Measurements from ENCODE around the gene KIAA1191. TPM values are rescaled to one million over a fixed set of nuclear protein-coding genes. Genes with fewer than 3 reads are reported as not detected.
A peak's percentile ranks its signal among the peaks of the same experiment; 100 is the strongest.

The KIAA1191 gene
- total and polyA plus RNA-seq, 4 donors, result 83.6 to 181 (median 132) TPM

DNA sequence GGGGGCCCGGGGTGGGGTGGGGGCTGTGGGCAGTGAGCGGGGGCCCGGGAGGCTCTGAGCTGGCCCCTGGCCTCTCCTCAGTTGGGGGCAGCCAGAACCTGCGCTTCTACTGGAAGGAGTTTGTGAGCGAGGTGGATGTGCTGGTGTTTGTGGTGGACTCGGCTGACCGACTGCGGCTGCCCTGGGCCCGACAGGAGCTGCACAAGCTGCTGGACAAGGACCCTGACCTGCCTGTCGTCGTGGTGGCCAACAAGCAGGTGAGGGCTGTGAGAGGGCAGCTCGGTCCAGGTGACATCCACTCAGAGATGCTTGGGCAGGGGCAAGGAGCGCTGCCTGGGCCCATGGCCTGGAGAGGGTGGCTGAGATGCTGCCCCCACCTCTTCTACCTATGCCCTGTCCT lies 7.2 kb upstream of the KIAA1191 start:
- Histone ChIP-seq H3K4me1 (ENCODE audit: control insufficient read depth, insufficient read depth, low read length) (peaks cover 13% of the 10 kb centered on the region), H3K36me3 (ENCODE audit: control insufficient read depth, insufficient read depth, low read length) (peaks cover 59% of the 10 kb centered on the region)
- WGBS (ENCODE audit: insufficient coverage), result 98% methylated on average over 7 of the region's 13 CpGs

DNA sequence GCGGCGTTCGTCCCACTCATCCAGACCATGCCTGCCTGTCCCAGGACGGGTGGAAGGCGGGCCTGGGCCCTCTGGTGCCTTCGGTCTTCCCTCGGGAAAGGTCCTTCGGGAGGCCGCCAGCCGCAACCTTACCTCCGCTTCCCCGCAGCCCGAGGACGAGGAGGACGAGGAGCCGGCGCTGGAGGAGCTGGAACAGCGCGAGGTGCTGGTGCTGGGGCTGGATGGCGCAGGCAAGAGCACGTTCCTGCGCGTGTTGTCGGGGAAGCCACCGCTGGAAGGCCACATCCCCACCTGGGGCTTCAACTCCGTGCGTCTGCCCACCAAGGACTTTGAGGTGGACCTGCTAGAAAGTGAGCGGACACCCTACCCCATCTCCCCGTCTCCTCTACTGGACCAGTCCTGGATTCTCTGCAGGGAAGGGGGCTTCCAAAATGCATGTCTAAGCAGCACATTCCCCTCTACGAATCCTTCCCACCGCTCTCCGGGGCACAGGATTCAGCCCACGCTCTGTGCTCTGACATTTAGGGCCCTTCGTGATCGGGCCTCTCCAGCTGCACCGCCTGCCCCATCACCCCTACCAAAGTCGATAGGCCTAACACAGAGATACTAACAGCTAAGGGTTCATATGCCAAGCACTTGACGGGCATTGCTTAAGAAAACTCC lies 4.8 kb upstream of the KIAA1191 start:
- Histone ChIP-seq H3K9me3 (ENCODE audit: control insufficient read depth, insufficient read depth, low read length) (no peaks in the 10 kb centered on the region), H3K36me3 (ENCODE audit: control insufficient read depth, insufficient read depth, low read length) (peaks cover 45% of the 10 kb centered on the region), H3K27ac (ENCODE audit: low read depth, low read length) (no peak overlapping the region), H3K27me3 (ENCODE audit: control insufficient read depth, insufficient read depth, low read length) (no peaks in the 10 kb centered on the region), H3K4me3 (ENCODE audit: low read depth, low read length) (peak overlapping the region; percentile 47), H3K4me1 (ENCODE audit: control insufficient read depth, insufficient read depth, low read length) (peaks cover 13% of the 10 kb centered on the region)
- peak in 1 of 6 donors; percentile 32 for DNase-seq (ENCODE audit: low read depth in 4 of 6, low spot score in 6 of 6)
- 30% methylated on average over 38 of the region's 38 CpGs for WGBS (ENCODE audit: insufficient coverage)

More for the DNA sequence above, 7.2 kb upstream of the KIAA1191 start:
- H3K27me3 ChIP-seq (ENCODE audit: control insufficient read depth, insufficient read depth, low read length), result no peaks in the 10 kb centered on the region
- H3K27ac ChIP-seq (ENCODE audit: low read depth, low read length), result no peak overlapping the region
- H3K9me3 ChIP-seq (ENCODE audit: control insufficient read depth, insufficient read depth, low read length), result no peaks in the 10 kb centered on the region
- no peak for DNase-seq (ENCODE audit: low read depth in 4 of 6, low spot score in 6 of 6)
- H3K4me3 ChIP-seq (ENCODE audit: low read depth, low read length), result no peak overlapping the region

DNA sequence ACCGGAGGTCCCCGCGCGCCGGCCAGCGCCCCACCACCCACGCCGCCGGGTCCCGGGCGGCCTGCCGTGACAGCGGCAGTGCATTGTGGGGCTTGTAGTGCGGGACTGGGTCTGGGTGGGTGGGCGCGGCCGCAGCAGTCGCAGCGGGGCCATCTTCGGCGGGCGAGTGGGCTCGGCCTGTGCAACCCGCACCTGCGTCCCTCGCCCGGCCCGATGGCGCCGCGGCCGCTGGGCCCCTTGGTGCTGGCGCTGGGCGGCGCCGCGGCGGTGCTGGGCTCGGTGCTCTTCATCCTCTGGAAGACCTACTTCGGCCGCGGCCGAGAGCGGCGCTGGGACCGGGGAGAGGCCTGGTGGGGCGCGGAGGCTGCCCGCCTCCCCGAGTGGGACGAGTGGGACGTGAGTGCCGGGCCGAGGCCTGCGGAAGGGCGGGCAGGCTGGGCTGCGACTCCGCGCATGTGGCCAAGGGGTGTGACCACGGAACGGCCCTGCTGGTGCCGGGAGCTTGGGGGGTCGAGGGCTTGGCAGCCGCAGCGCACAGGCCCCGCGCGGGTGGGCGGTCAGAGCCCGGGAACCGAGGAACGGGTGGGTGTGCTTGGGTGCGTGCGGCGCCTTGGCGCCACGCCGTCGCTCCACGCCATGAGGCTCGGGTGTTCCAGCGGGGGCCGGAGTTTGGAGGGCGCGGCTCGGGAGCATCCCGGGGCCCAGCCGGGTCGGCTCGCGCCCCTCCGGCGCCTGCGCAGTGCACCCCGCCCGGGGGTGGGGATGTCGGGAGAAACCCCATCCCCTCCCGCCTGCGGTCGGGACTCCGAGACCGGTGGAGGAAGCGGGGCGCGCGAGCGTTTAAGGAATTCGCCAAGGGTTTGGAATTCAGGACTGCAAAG lies 4.0 kb upstream of the KIAA1191 start, which contains the start of gene ARL10:
TSS of gene ARL10 (plus strand) at position 137 of the 881 bp plus-strand sequence. CDS start at position 214, 77 bp downstream.
- peaks cover 14% of the 10 kb centered on the region for H3K4me1 ChIP-seq (ENCODE audit: control insufficient read depth, insufficient read depth, low read length)
- DNase-seq (ENCODE audit: low read depth in 4 of 6, low spot score in 6 of 6), result peak in 5 of 6 donors; percentile 26 to 90 (median 54)
- no peak within 1 kb of the TSS for H3K27ac ChIP-seq (ENCODE audit: low read depth, low read length)
- peaks cover 40% of the 10 kb centered on the region for H3K36me3 ChIP-seq (ENCODE audit: control insufficient read depth, insufficient read depth, low read length)
- no peaks in the 10 kb centered on the region for H3K9me3 ChIP-seq (ENCODE audit: control insufficient read depth, insufficient read depth, low read length)
- no peaks in the 10 kb centered on the region for H3K27me3 ChIP-seq (ENCODE audit: control insufficient read depth, insufficient read depth, low read length)
- H3K4me3 ChIP-seq (ENCODE audit: low read depth, low read length), result peak within 1 kb of the TSS; percentile 51
- under 1% methylated on average over 108 of the region's 108 CpGs for WGBS (ENCODE audit: insufficient coverage)

DNA sequence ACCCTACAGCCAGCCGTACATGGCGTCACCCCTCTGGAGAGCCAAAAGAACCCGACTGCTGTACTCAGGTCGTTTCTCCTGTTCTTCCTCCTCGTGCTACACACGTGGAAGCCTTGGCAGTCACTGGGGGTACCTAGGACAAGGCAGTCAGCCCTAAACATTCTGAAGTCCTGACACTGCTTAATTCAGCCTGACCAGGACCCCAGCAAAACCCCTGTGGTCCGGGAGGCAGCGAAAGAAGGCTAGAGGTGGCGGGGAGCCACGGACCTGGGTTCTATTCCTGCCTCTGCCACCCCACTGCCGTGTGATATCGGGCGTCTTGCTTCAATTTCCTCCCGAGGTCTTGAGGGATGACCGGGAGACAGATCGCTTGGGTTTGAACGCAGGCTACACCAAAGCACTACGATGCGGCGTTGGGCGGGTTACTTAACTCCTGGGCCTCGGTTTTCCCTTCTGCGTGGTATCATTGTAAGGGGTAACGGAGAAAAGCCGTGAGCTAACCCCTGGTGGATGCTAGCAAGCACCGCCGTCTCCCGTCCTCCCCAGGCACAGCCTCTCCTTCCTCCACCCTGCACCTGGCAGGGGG lies 3.3 kb upstream of the KIAA1191 start:
- 13% methylated on average over 22 of the region's 28 CpGs for WGBS (ENCODE audit: insufficient coverage)
- H3K27me3 ChIP-seq (ENCODE audit: control insufficient read depth, insufficient read depth, low read length), result no peaks in the 10 kb centered on the region
- H3K27ac ChIP-seq (ENCODE audit: low read depth, low read length), result no peak overlapping the region
- no peaks in the 10 kb centered on the region for H3K9me3 ChIP-seq (ENCODE audit: control insufficient read depth, insufficient read depth, low read length)
- H3K4me1 ChIP-seq (ENCODE audit: control insufficient read depth, insufficient read depth, low read length), result peaks cover 21% of the 10 kb centered on the region
- H3K4me3 ChIP-seq (ENCODE audit: low read depth, low read length), result peak overlapping the region; percentile 51
- peaks cover 37% of the 10 kb centered on the region for H3K36me3 ChIP-seq (ENCODE audit: control insufficient read depth, insufficient read depth, low read length)
- DNase-seq (ENCODE audit: low read depth in 4 of 6, low spot score in 6 of 6), result peak in 1 of 6 donors; percentile 35

GRCh38 chr5:176362233-176362490 lies 598 bp upstream of the KIAA1191 start:
- WGBS (ENCODE audit: insufficient coverage), result no CpG with 5 or more reads among the region's 8 CpGs
- Histone ChIP-seq H3K27ac (ENCODE audit: low read depth, low read length) (no peak overlapping the region), H3K4me1 (ENCODE audit: control insufficient read depth, insufficient read depth, low read length) (peaks cover 22% of the 10 kb centered on the region), H3K36me3 (ENCODE audit: control insufficient read depth, insufficient read depth, low read length) (peaks cover 16% of the 10 kb centered on the region), H3K4me3 (ENCODE audit: low read depth, low read length) (peak overlapping the region; percentile 87), H3K27me3 (ENCODE audit: control insufficient read depth, insufficient read depth, low read length) (no peaks in the 10 kb centered on the region), H3K9me3 (ENCODE audit: control insufficient read depth, insufficient read depth, low read length) (no peaks in the 10 kb centered on the region)
- DNase-seq (ENCODE audit: low read depth in 4 of 6, low spot score in 6 of 6), result no peak

GRCh38 chr5:176360894-176361436 lies 599 bp downstream of the KIAA1191 start:
- Histone ChIP-seq H3K36me3 (ENCODE audit: control insufficient read depth, insufficient read depth, low read length) (peaks cover 9% of the 10 kb centered on the region), H3K4me1 (ENCODE audit: control insufficient read depth, insufficient read depth, low read length) (peaks cover 14% of the 10 kb centered on the region), H3K27me3 (ENCODE audit: control insufficient read depth, insufficient read depth, low read length) (no peaks in the 10 kb centered on the region), H3K9me3 (ENCODE audit: control insufficient read depth, insufficient read depth, low read length) (no peaks in the 10 kb centered on the region), H3K4me3 (ENCODE audit: low read depth, low read length) (peak overlapping the region; percentile 87), H3K27ac (ENCODE audit: low read depth, low read length) (peak overlapping the region; percentile 82)
- 3% methylated on average over 21 of the region's 27 CpGs for WGBS (ENCODE audit: insufficient coverage)
- peak in 1 of 6 donors; percentile 15 for DNase-seq (ENCODE audit: low read depth in 4 of 6, low spot score in 6 of 6)

GRCh38 chr5:176359658-176360057 lies 1.9 kb downstream of the KIAA1191 start:
- Histone ChIP-seq H3K4me1 (ENCODE audit: control insufficient read depth, insufficient read depth, low read length) (peaks cover 10% of the 10 kb centered on the region), H3K9me3 (ENCODE audit: control insufficient read depth, insufficient read depth, low read length) (no peaks in the 10 kb centered on the region), H3K27ac (ENCODE audit: low read depth, low read length) (no peak overlapping the region), H3K4me3 (ENCODE audit: low read depth, low read length) (no peak overlapping the region), H3K36me3 (ENCODE audit: control insufficient read depth, insufficient read depth, low read length) (peaks cover 17% of the 10 kb centered on the region), H3K27me3 (ENCODE audit: control insufficient read depth, insufficient read depth, low read length) (no peaks in the 10 kb centered on the region)
- DNase-seq (ENCODE audit: low read depth in 4 of 6, low spot score in 6 of 6), result no peak
- WGBS (ENCODE audit: insufficient coverage), result no CpG with 5 or more reads among the region's 4 CpGs

GRCh38 chr5:176356179-176356566 lies 5.4 kb downstream of the KIAA1191 start:
- Histone ChIP-seq H3K4me1 (ENCODE audit: control insufficient read depth, insufficient read depth, low read length) (peaks cover 9% of the 10 kb centered on the region), H3K27ac (ENCODE audit: low read depth, low read length) (no peak overlapping the region), H3K36me3 (ENCODE audit: control insufficient read depth, insufficient read depth, low read length) (peaks cover 38% of the 10 kb centered on the region), H3K9me3 (ENCODE audit: control insufficient read depth, insufficient read depth, low read length) (no peaks in the 10 kb centered on the region), H3K27me3 (ENCODE audit: control insufficient read depth, insufficient read depth, low read length) (no peaks in the 10 kb centered on the region), H3K4me3 (ENCODE audit: low read depth, low read length) (no peak overlapping the region)
- WGBS (ENCODE audit: insufficient coverage), result no CpG with 5 or more reads among the region's 3 CpGs
- no peak for DNase-seq (ENCODE audit: low read depth in 4 of 6, low spot score in 6 of 6)

- H3K27ac ChIP-seq (ENCODE audit: low read depth, low read length), result no peak overlapping the region
- H3K4me3 ChIP-seq (ENCODE audit: low read depth, low read length), result no peak overlapping the region
- DNase-seq (ENCODE audit: low read depth in 4 of 6, low spot score in 6 of 6), result no peak
- H3K4me1 ChIP-seq (ENCODE audit: control insufficient read depth, insufficient read depth, low read length), result peaks cover 8% of the 10 kb centered on the region
- H3K27me3 ChIP-seq (ENCODE audit: control insufficient read depth, insufficient read depth, low read length), result no peaks in the 10 kb centered on the region
- peaks cover 44% of the 10 kb centered on the region for H3K36me3 ChIP-seq (ENCODE audit: control insufficient read depth, insufficient read depth, low read length)
- 82% methylated on average over 15 of the region's 16 CpGs for WGBS (ENCODE audit: insufficient coverage)
- no peaks in the 10 kb centered on the region for H3K9me3 ChIP-seq (ENCODE audit: control insufficient read depth, insufficient read depth, low read length)
These were observed 6.0 kb downstream of the KIAA1191 start for GRCh38 chr5:176355400-176356178.
